Stomach (tissue), 9 donors: ENCODE measurements around the gene GNA14. TPM values are rescaled to one million over a fixed set of nuclear protein-coding genes. Genes with fewer than 3 reads are reported as not detected.

ENCODE experiments used
- DNase-seq, 2 donors: peaks; one replicate each; pipeline versions ENCODE4 v3.0.0 to v3.0.0-alpha.2; 2013 to 2019
- H3K27ac ChIP-seq, 5 donors: fragments of 200-600 bp in 4 of 5; sonication (generic) in 4 of 5; one replicate each; pipeline ENCODE4 v1.5.1; 2013 to 2019; ENCODE audit warnings: mild to moderate bottlenecking in 1 of 5, moderate library complexity in 1 of 5
- H3K27me3 ChIP-seq, 3 donors: fragments of 200-600 bp; sonication (generic); one replicate each; pipeline ENCODE4 v1.5.1; 2017 to 2019; ENCODE audit warnings: mixed run types in 1 of 3
- H3K36me3 ChIP-seq, 4 donors: fragments of 200-600 bp; sonication (generic); 1 replicate in 3 of 4; 2 replicates in 1 of 4; pipeline ENCODE4 v1.5.1; 2016 to 2019
- H3K4me1 ChIP-seq, 4 donors: fragments of 200-600 bp; sonication (generic); one replicate each; pipeline ENCODE4 v1.5.1; 2016 to 2019
- H3K4me3 ChIP-seq, 4 donors: fragments of 200-600 bp; sonication (generic) in 3 of 4; one replicate each; pipeline ENCODE4 v1.5.1; 2016 to 2019; ENCODE audit warnings: mild to moderate bottlenecking in 1 of 4
- H3K9me3 ChIP-seq, 4 donors: fragments of 200-600 bp; sonication (generic); one replicate each; pipeline ENCODE4 v1.5.1; 2016 to 2019
- CTCF ChIP-seq, 7 experiments: fragments of 450-650 bp in 4 of 7; fragments of 200-600 bp in 3 of 7; sonication (generic) in 3 of 7; IDR thresholded peaks; one replicate each; pipeline ENCODE4 v1.5.1; 2016 to 2019; ENCODE audit warnings: antibody characterized with exemption in 7 of 7, control low read depth in 2 of 7, mild to moderate bottlenecking in 1 of 7
- EP300 ChIP-seq: sonication (generic); formaldehyde crosslinking; IDR thresholded peaks from one replicate; pipeline ENCODE4 v1.6.1; 2017; ENCODE audit warnings: antibody characterized with exemption
- POLR2A ChIP-seq, 4 donors: fragments of 450-650 bp; IDR thresholded peaks; one replicate each; pipeline ENCODE4 v1.6.1; 2016; ENCODE audit warnings: antibody characterized with exemption in 4 of 4, control low read depth in 2 of 4, mild to moderate bottlenecking in 1 of 4, moderate library complexity in 1 of 4
- POLR2AphosphoS5 ChIP-seq, 3 donors: sonication (generic); formaldehyde crosslinking; IDR thresholded peaks; one replicate each; pipeline ENCODE4 v1.6.1; 2016; ENCODE audit warnings: antibody characterized with exemption in 3 of 3
- WGBS, 5 donors: extraction: QIAGEN DNeasy Blood & Tissue Kit in 3 of 5; methylation state at CpG; one replicate each; pipeline versions ENCODE4 v1.1.5 to v1.1.7; 2013 to 2018; 5-methylcytosine and 5-hydroxymethylcytosine counted together
- intact Hi-C: fragments of 100-400 bp; cut with DNase I; formaldehyde crosslinking; loops from one replicate; pipeline ENCODE4 v1.15.1; 2023; ENCODE audit warnings: low total_unique reads
- polyA plus RNA-seq, 3 donors: library from polyadenylated mRNA; stranded (reverse); fragments of 200-250 nt; gene quantifications; one replicate each; pipeline ENCODE4 v1.2.3, GENCODE V29; 2013
- total RNA-seq, 5 donors: library from RNA; depleted of rRNA; stranded (reverse); fragments of >200 nt; gene quantifications; one replicate each; pipeline versions ENCODE4 v1.1.0 to v1.2.3, GENCODE V29; 2014 to 2016
- donor health status: healthy with polysubstance abuse.
- donor health status: Bipolar disorder and iron deficiency.
- donor health status: healthy.

The GNA14 gene
- total and polyA plus RNA-seq, 8 donors, result 0.46 to 12.5 (median 1.3) TPM; not detected in 1

GRCh38 chr9:77392328-77392727 lies 255.8 kb downstream of the GNA14 start:
- DNase-seq, result peak in 1 of 2 donors; percentile 6
- no peaks in the 10 kb centered on the region for H3K4me1 ChIP-seq
- TF ChIP-seq POLR2A (IDR thresholded peaks at IDR 0.05) (no peak), CTCF (IDR thresholded peaks at IDR 0.05) (no peak), POLR2AphosphoS5 (IDR thresholded peaks at IDR 0.05) (no peak), EP300 (no peak)
- no peak overlapping the region for H3K27ac ChIP-seq
- H3K27me3 ChIP-seq, result no peaks in the 10 kb centered on the region
- H3K36me3 ChIP-seq, result peaks cover 0 to 8% (median 7%) of the 10 kb centered on the region in 4 donors
- H3K4me3 ChIP-seq, result no peak overlapping the region
- intact Hi-C loops, result no loop called here
- H3K9me3 ChIP-seq, result no peaks in the 10 kb centered on the region
- WGBS, 5 donors, result 77 to 90% (median 84%) methylated on average over 7 of the region's 7 CpGs

- WGBS, 5 donors, result 87 to 96% (median 92%) methylated on average over 3 of the region's 3 CpGs
- no peak for DNase-seq
- Histone ChIP-seq H3K36me3 (peaks cover 0 to 8% (median 7%) of the 10 kb centered on the region in 4 donors), H3K4me3 (no peak overlapping the region), H3K9me3 (no peaks in the 10 kb centered on the region), H3K4me1 (no peaks in the 10 kb centered on the region), H3K27ac (no peak overlapping the region), H3K27me3 (no peaks in the 10 kb centered on the region)
- intact Hi-C loops, result no loop called here
- TF ChIP-seq POLR2A (IDR thresholded peaks at IDR 0.05) (no peak), EP300 (no peak), CTCF (IDR thresholded peaks at IDR 0.05) (no peak), POLR2AphosphoS5 (IDR thresholded peaks at IDR 0.05) (no peak)
These were observed 256.3 kb downstream of the GNA14 start for GRCh38 chr9:77391834-77392233.

- TF ChIP-seq POLR2AphosphoS5 (IDR thresholded peaks at IDR 0.05), result no peak
- no peak for TF ChIP-seq EP300
- no peak for TF ChIP-seq POLR2A (IDR thresholded peaks at IDR 0.05)
- no peak for TF ChIP-seq CTCF (IDR thresholded peaks at IDR 0.05)
- intact Hi-C loops, result no loop called here
- DNase-seq, result no peak
- H3K4me3 ChIP-seq, result no peak overlapping the region
- peaks cover 0 to 34% (median 20%) of the 10 kb centered on the region in 4 donors for H3K36me3 ChIP-seq
- 28 to 97% (median 43%) methylated on average over 1 of the region's 1 CpG for WGBS, 5 donors
- H3K27me3 ChIP-seq, result no peaks in the 10 kb centered on the region
- H3K27ac ChIP-seq, result no peak overlapping the region
- no peaks in the 10 kb centered on the region for H3K4me1 ChIP-seq
- H3K9me3 ChIP-seq, result no peaks in the 10 kb centered on the region
These were observed 261.9 kb downstream of the GNA14 start for GRCh38 chr9:77386187-77386586.

GRCh38 chr9:77384406-77384805 lies 263.7 kb downstream of the GNA14 start:
- no peak for DNase-seq
- Histone ChIP-seq H3K27me3 (no peaks in the 10 kb centered on the region), H3K9me3 (no peaks in the 10 kb centered on the region), H3K36me3 (peaks cover 0 to 29% (median 16%) of the 10 kb centered on the region in 4 donors), H3K4me1 (no peaks in the 10 kb centered on the region), H3K4me3 (no peak overlapping the region), H3K27ac (no peak overlapping the region)
- intact Hi-C loops, result no loop called here
- TF ChIP-seq POLR2AphosphoS5 (IDR thresholded peaks at IDR 0.05), result no peak
- no peak for TF ChIP-seq EP300
- no peak for TF ChIP-seq CTCF (IDR thresholded peaks at IDR 0.05)
